HG03280 (cell line): Measurements from ENCODE around the gene SH2D6.
"Not testable (repeated sequence)": the region's sequence is repeated elsewhere in the genome, so short reads cannot be mapped to it uniquely, and the experiment has no call there.

Experiments used
- ATAC-seq: cut with Tn5 transposase; IDR thresholded peaks from one replicate; pipeline ENCODE4 v1.9.1; 2021; ENCODE audit warnings: mild to moderate bottlenecking, moderate library complexity; ENCODE audit not compliant: unreplicated experiment

SH2D6 gene

GRCh38 chr2:85398426-85399182, 19.9 kb upstream of the SH2D6 start:
- ATAC-seq = no peak

DNA sequence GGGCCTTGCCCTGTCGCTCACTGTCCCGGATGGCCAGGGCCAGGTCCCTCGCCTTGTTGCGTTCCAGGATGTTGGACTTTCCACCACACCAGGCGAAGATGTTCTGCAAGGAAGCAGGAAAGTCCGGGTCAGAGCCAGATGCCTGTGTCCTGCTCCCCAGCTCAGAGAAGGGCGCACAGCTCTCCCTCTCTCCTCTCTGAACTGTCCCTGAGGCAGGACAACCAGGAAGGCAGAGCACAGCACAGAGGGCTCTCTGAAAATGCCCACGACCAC, 19.4 kb upstream of the SH2D6 start:
- no peak for ATAC-seq

DNA sequence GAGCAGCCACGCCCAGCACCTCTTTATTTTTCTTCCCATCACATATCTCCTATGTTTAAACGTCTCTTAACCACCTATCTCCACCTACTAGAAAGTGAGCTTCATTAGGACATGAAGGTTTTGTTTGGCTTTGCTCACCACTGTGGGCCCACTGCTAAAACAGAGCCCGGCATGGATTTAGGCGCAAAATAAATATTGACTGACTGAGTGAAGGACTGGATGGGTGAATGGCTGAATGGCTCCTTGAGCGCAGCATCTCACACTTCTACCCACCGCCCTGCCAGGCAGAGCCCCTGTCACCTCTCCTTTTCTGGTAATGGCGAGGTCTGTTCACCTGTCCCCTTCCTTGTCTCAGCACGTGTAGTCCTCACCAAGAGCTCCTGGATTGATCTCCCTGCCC, 18.5 kb upstream of the SH2D6 start:
- no peak for ATAC-seq

DNA sequence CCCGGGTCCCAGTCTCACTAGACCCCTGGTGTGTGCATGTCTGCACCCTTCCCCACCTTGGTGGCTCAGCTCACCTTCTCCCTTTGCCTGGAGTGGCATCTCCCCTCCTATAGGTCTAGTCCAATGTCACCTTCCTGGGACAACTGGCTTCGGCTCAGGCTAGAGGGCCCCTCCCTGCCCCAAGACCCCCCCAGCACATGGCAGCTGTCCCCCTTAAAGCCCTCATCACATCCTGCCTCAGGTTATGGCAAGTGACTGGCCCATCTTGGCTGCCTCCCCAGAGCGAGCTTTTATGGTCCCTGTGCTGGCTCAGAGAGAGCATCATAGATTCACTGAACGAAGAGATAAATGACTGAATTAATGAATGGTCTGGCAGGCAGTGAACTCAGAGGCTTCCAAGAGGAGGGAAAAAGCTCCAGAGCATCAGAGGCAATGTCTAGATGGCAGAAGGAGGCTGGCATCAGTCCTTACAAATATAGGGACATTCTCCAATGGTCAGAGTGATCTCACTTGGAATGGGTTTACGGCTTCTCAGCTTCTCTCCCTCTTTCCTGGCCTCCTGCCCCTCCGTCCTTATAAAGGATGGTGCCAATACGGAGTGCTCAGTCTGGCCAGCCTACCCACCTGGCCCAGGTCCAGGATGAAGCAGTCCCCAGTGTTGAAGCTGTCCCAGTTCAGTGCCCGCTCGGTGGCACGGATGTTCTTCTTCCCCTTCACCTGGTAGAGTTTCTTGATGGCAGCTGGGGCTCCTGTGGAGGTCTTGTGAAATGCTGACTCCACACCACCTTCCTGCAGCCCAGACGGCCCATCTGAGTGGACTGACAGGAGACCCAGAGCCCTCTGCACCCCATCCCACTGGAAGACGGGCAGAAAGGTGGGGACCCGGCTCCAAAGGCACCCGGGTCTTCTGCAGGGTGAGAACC, 17.7 kb upstream of the SH2D6 start:
- no peak for ATAC-seq

DNA sequence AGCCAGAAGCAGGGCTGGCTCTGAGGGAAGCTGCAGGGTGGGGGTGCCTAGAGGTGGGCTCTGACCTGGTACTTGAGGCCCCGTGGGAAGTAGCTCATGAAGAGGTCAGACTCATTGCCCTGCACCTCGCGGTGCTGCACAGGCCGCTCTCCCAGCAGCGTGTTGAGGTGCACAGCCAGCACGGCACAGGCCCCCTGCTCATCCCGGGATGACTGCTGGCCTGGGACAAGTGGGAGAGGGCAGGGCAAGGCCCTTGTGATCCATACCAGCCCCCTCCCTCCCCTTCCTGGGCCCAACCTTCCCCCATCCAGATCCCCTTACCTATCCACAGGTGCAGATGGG, 17.1 kb upstream of the SH2D6 start:
- ATAC-seq = no peak

DNA sequence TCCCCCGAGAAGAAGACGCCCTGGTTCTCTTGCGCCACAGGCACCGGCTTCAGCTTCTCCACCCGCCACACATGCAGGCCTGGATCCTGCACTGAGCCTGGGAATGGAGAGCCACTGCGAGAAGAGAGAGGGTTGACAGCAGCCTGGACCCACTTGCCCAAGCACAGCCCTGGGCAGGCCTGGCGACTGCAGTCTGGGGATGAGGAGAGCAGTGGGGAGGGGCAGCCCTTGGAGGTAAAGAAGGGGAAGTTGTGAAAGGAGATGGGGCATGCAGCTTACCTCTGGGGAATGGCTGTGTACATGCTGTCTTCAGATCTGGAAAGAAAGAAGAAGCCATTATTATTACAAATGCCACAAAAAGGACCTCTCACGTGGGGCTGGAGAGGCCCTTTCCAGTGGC, 16.7 kb upstream of the SH2D6 start:
- no peak for ATAC-seq

DNA sequence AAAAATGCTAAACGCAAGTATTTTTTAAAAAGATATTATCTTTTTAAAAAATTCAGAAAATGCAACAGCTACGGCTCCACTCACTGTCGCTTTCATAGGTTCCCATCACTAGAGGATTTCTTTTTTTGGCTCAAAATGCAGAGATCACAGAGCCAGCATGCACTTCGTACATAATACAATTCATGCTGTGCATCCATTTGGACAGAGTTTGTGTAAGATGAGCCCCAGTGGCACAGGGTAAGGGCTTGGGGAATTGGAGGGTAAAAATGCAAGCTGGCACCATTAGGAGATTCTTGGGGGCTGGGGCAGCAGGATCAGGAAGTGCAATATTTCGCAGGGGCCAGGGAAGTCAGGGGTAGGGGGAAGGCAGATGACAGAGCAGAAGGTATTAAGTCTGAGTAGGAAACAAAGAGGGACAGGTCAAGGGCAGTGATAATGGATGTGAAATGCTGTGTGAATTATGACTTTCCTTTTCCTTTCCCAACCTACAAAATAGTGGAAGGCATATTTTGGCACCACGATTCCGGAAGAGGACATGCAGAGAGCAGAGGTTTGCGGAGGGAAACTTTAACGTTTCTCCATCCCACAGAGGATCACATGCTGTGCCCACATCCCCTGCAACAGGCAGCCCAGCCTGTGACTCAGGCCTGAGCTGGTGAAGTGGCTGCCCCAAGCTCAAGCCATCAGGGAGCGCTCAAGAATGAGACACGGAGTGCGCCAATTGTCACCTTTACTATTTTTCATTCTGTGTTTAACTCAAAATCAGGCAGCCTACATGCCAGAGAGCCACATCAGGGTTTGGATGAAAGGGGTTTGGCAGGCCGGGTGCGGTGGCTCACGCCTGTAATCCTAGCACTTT, 13.1 kb upstream of the SH2D6 start:
- ATAC-seq = no peak

- ATAC-seq = peak; percentile 64
These were observed 8.5 kb upstream of the SH2D6 start, which contains the start of gene CAPG for GRCh38 chr2:85409845-85410583. CAPG (minus strand) TSS chr2:85410366; CDS start chr2:85402145, 8,221 bp downstream.

DNA sequence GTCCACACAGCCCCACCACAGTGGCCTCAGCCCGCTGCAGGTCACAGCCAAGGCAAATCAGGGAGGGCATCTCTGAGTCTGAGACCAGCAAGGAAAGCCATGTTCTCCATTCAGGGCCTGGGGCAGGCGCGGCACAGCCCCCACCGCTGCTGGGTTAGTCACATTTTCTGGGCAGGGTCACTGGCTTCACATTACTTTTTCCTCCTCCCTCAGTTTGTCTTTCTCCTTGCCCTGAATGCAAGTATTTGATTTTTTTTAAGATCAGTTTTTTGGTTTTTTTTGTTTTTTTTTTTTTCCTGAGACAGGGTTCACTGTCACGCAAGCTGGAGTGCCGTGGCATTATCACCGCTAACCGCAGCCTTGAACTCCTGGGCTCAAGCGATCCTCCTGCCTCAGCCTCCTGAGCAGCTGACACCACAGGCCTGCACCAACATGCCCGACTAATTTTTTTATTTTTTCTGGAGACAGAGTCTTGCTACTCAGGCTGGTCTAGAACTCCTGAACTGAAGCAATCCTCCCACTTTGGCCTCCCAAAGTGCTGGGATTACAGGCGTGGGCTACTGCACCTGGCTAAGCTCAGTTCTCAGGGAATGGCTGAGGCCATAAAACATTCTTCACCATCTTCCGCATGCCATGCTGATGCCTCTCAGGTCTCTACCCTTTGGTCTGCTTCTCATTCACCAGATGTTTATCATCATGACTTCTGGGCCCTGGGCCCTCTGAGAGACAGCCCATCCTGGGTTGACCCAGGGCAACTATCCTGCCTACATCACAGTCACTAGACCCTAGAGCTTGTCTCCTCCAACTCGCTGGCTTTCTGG, 7.7 kb upstream of the SH2D6 start:
- no peak for ATAC-seq

- no peak for ATAC-seq
These were observed 7.1 kb upstream of the SH2D6 start for GRCh38 chr2:85411405-85411748.

- ATAC-seq = no peak
These were observed 4.7 kb upstream of the SH2D6 start for GRCh38 chr2:85413592-85414420.

DNA sequence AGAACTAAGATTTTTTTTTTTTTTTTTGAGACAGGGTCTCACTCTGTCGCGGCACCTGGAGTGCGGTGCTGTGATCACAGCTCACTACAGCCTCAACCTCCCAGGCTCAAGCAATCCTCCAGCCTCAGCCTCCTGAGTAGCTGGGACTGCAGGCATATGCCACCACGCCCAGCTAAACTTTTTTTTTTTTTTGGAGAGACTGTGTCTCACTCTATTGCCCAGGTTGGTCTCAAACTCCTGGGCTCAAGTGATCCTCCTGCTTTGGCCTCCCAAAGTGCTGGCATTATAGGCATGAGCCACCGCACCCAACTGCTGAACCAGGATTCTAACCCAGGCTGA, 4.1 kb upstream of the SH2D6 start:
- ATAC-seq = not testable (repeated sequence)

GRCh38 chr2:85414761-85415553, 3.6 kb upstream of the SH2D6 start:
- ATAC-seq = no peak

DNA sequence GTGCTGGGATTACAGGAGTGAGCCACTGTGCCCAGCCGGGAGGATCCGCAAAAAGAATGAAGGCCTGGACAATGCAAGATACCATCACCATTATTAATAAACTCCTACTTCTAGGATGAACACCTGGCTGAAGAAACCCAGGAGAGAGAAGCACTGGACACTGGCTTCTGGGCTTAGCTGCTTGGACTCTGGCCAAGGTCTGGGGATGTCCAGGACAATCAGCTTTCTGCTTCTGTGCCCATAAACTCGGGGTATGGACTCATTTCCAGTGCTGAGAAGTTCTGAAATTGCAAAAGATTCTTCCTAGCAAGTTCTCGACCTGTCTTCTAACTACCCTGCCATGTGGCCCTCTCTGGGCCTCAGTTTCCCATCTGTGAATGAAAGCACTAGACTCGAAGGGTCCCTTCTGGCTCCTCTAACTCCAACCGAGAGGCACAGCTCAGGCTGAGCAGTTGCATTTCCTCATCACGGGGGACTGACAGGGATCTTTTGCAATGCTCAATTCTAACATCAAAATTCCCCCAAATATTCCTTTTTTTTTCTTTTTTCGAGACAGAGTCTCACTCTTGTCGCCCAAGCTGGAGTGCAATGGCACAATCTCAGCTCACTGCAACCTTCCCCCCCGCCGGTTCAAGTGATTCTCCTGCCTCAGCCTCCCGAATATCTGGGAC, 2.4 kb upstream of the SH2D6 start:
- no peak for ATAC-seq

GRCh38 chr2:85419009-85419675, 628 bp downstream of the SH2D6 start:
- ATAC-seq = no peak

DNA sequence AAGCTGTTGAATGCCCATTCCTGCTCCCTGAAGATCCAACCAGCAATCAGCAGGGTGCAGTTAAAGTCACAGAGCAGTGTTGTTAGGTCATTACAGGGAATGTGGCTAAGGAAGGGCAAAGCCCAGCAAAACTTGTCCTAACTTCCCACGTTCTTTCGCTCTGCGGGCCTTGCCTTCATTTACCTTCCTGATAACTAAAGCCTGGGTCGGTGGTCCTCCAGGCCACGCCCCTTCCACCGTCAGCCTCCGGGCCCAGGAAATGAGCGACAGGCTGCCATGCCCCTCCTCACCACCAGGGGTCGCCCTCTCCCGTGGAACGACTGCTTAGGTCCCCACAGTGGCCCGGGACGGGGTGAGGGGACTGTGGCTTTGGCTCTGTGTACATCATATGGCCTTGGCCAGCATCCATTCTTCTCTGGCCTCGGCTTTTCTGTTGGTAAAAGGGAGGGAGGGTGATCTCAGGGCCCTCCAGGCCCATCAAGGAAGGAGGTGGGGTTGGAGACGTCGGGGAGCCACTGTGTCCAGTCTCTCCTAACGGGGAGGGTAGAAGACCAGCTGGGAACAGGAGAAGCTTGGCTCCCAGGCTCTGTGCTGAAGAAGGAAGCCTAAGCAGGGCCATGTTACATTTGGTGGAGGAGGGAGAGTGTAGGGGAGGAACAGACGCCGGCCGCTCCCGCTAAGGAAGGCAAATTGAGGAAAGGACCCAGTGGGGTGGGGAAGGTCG, 2.2 kb downstream of the SH2D6 start:
- peak; percentile 56 for ATAC-seq
